Endothelial cell of umbilical vein (primary cell): ENCODE results near the gene GALNT17.

Source experiments
- CTCF ChIP-seq, 2 donors: IDR thresholded peaks; 1 replicate in 1 of 2; 2 replicates in 1 of 2; pipeline ENCODE4 v1.5.1; 2011; ENCODE audit warnings: low read length in 2 of 2, mild to moderate bottlenecking in 2 of 2, moderate library complexity in 2 of 2, control low read depth in 1 of 2, inconsistent platforms in 1 of 2, low read depth in 1 of 2; ENCODE audit not compliant: insufficient read depth in 1 of 2; ENCODE audit errors: extremely low read depth in 1 of 2
- EZH2 ChIP-seq: IDR thresholded peaks from 2 replicates; pipeline ENCODE4 v1.6.1; 2012; ENCODE audit warnings: borderline replicate concordance, low read depth, mild to moderate bottlenecking, moderate library complexity, low read length, inconsistent platforms; ENCODE audit not compliant: severe bottlenecking
- FOS ChIP-seq: IDR thresholded peaks from 2 replicates; pipeline ENCODE4 v1.6.1; 2011; ENCODE audit warnings: mild to moderate bottlenecking, low read length, moderate library complexity, borderline replicate concordance; ENCODE audit not compliant: insufficient read depth
- GATA2 ChIP-seq: IDR thresholded peaks from 2 replicates; pipeline ENCODE4 v1.7.0; 2011; ENCODE audit warnings: low read depth, mild to moderate bottlenecking, moderate library complexity, mixed read lengths, low read length; ENCODE audit not compliant: insufficient read length, insufficient read depth
- MAX ChIP-seq: IDR thresholded peaks from 2 replicates; pipeline ENCODE4 v1.6.1; 2011; ENCODE audit not compliant: insufficient read depth, insufficient read length
- MYC ChIP-seq: IDR thresholded peaks from one replicate; pipeline ENCODE4 v1.6.1; 2011; ENCODE audit warnings: mild to moderate bottlenecking, low read depth, low read length
- POLR2A ChIP-seq: IDR thresholded peaks from 2 replicates; pipeline ENCODE4 v1.6.1; 2012; ENCODE audit warnings: low read depth, mild to moderate bottlenecking, control low read depth, low read length
- POLR2AphosphoS5 ChIP-seq: IDR thresholded peaks from 2 replicates; pipeline ENCODE4 v1.6.1; 2012; ENCODE audit warnings: low read depth, mild to moderate bottlenecking, control low read depth, low read length, moderate library complexity; ENCODE audit not compliant: insufficient read depth

DNA sequence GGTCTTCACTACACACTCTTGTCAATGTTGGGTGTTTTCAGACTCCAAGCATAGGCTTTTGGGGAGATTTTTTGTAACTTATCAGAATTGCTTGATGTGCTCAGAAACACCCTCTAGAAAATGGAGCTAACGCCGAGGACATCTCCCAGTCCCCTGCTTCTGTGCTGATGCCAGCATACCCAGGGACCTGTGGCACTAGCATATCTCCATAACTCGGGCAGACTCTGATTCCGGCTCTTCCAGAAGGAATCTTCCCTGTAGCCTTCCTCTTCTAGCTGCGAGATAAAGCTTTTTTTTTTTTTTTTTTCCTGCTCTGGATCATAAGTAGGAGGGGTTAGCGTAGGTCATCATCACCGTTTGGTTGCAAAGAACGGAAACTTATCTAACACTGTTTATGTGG is 434.4 kb downstream of the GALNT17 start:
- no peak for TF ChIP-seq CTCF (IDR thresholded peaks at IDR 0.05; ENCODE audit: extremely low read depth in 1 of 2, insufficient read depth in 1 of 2, low read depth in 1 of 2, low read length in 2 of 2)
- no peak for TF ChIP-seq MAX
- no peak for TF ChIP-seq POLR2A
- no peak for TF ChIP-seq POLR2AphosphoS5
- TF ChIP-seq EZH2: no peak
- TF ChIP-seq FOS: no peak
- no peak for TF ChIP-seq MYC
- no peak for TF ChIP-seq GATA2
